GM20000 (cell line): Measurements from ENCODE around the gene NFATC3.

ENCODE experiments used
- DNase-seq: peaks from one replicate; pipeline ENCODE4 v3.0.0; 2012; ENCODE audit warnings: low spot score
- CTCF ChIP-seq: IDR thresholded peaks from 2 replicates; pipeline ENCODE4 v1.5.1; 2012; ENCODE audit warnings: mild to moderate bottlenecking, control low read depth; ENCODE audit errors: extremely low read depth, missing control alignments

The NFATC3 gene

GRCh38 chr16:68234188-68235107, 149.3 kb downstream of the NFATC3 start:
- no peak for TF ChIP-seq CTCF
- DNase-seq, result no peak

- no peak for TF ChIP-seq CTCF
- no peak for DNase-seq
Observed at GRCh38 chr16:68235108-68235886, 150.1 kb downstream of the NFATC3 start.

GRCh38 chr16:68235887-68236136, 150.6 kb downstream of the NFATC3 start, which contains the start of gene ESRP2:
Gene ESRP2, minus strand, starts transcription at chr16:68236127. Its CDS starts 82 bp downstream, at chr16:68236045.
- TF ChIP-seq CTCF, result no peak
- no peak for DNase-seq

GRCh38 chr16:68236137-68236825, 151.1 kb downstream of the NFATC3 start:
- no peak for TF ChIP-seq CTCF
- DNase-seq, result peak; percentile 82

- TF ChIP-seq CTCF, result no peak
- DNase-seq, result peak; percentile 61
Observed at GRCh38 chr16:68236826-68237242, 151.7 kb downstream of the NFATC3 start.

- peak; percentile 98 for DNase-seq
- TF ChIP-seq CTCF, result no peak
Observed at GRCh38 chr16:68237243-68238028, 152.3 kb downstream of the NFATC3 start.
